ENCODE results near the gene ZNF282.

GRCh38 chr7:149225106-149225505, 29.8 kb downstream of the ZNF282 start:
- TF ChIP-seq CTCF (IDR thresholded peaks at IDR 0.05): no peak
- TF ChIP-seq POLR2A (IDR thresholded peaks at IDR 0.05): no peak
- no peak for TF ChIP-seq POLR2AphosphoS5 (IDR thresholded peaks at IDR 0.05)
